Muscle layer of colon (tissue), 2 donors: ENCODE results near the gene FOS.
A peak's percentile ranks its signal among the peaks of the same experiment; 100 is the strongest.
"Not testable (repeated sequence)": the region's sequence is repeated elsewhere in the genome, so short reads cannot be mapped to it uniquely, and the experiment has no call there.

Source experiments
- H3K27ac ChIP-seq: one replicate; pipeline ENCODE4 v1.7.0; 2013; ENCODE audit warnings: low read depth, mild to moderate bottlenecking, low read length, moderate library complexity
- H3K27me3 ChIP-seq, 2 donors: one replicate each; pipeline ENCODE4 v1.7.0; 2013; ENCODE audit warnings: low read length in 2 of 2, mild to moderate bottlenecking in 2 of 2; ENCODE audit not compliant: insufficient read depth in 2 of 2, control insufficient read depth in 1 of 2
- H3K36me3 ChIP-seq: one replicate; pipeline ENCODE4 v1.7.0; 2013; ENCODE audit warnings: mild to moderate bottlenecking, low read length; ENCODE audit not compliant: insufficient read depth
- H3K4me1 ChIP-seq: one replicate; pipeline ENCODE4 v1.7.0; 2013; ENCODE audit warnings: mild to moderate bottlenecking, low read length; ENCODE audit not compliant: insufficient read depth
- H3K4me3 ChIP-seq, 2 donors: one replicate each; pipeline ENCODE4 v1.7.0; 2013; ENCODE audit warnings: low read length in 2 of 2, low read depth in 1 of 2, mild to moderate bottlenecking in 1 of 2, moderate library complexity in 1 of 2
- H3K9ac ChIP-seq: one replicate; pipeline ENCODE4 v1.7.0; 2013; ENCODE audit warnings: low read length
- H3K9me3 ChIP-seq: one replicate; pipeline ENCODE4 v1.7.0; 2013; ENCODE audit warnings: mild to moderate bottlenecking, low read length
- donor health status: abdominal sarcoma.
- donor health status: Adenocarcinoma of cecum.

The FOS gene

DNA sequence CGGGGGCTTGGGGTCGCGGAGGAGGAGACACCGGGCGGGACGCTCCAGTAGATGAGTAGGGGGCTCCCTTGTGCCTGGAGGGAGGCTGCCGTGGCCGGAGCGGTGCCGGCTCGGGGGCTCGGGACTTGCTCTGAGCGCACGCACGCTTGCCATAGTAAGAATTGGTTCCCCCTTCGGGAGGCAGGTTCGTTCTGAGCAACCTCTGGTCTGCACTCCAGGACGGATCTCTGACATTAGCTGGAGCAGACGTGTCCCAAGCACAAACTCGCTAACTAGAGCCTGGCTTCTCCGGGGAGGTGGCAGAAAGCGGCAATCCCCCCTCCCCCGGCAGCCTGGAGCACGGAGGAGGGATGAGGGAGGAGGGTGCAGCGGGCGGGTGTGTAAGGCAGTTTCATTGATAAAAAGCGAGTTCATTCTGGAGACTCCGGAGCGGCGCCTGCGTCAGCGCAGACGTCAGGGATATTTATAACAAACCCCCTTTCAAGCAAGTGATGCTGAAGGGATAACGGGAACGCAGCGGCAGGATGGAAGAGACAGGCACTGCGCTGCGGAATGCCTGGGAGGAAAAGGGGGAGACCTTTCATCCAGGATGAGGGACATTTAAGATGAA, 630 bp downstream of the FOS start:
- Histone ChIP-seq H3K4me1 (peaks cover 29% of the 10 kb centered on the region), H3K27me3 (no peaks in the 10 kb centered on the region), H3K9ac (peak overlapping the region; percentile 94), H3K36me3 (peaks cover 25% of the 10 kb centered on the region), H3K27ac (peak overlapping the region; percentile 99), H3K9me3 (no peaks in the 10 kb centered on the region), H3K4me3 (peak overlapping the region; percentile 70 to 94)

DNA sequence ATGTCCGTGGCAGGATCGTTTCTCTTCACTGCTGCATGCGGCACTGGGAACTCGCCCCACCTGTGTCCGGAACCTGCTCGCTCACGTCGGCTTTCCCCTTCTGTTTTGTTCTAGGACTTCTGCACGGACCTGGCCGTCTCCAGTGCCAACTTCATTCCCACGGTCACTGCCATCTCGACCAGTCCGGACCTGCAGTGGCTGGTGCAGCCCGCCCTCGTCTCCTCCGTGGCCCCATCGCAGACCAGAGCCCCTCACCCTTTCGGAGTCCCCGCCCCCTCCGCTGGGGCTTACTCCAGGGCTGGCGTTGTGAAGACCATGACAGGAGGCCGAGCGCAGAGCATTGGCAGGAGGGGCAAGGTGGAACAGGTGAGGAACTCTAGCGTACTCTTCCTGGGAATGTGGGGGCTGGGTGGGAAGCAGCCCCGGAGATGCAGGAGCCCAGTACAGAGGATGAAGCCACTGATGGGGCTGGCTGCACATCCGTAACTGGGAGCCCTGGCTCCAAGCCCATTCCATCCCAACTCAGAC, 1.2 kb downstream of the FOS start:
- peak overlapping the region; percentile 94 for H3K9ac ChIP-seq
- H3K36me3 ChIP-seq = peaks cover 25% of the 10 kb centered on the region
- no peaks in the 10 kb centered on the region for H3K9me3 ChIP-seq
- no peaks in the 10 kb centered on the region for H3K27me3 ChIP-seq
- H3K27ac ChIP-seq = peak overlapping the region; percentile 99
- peaks cover 29% of the 10 kb centered on the region for H3K4me1 ChIP-seq
- H3K4me3 ChIP-seq = peak overlapping the region; percentile 70 to 94

DNA sequence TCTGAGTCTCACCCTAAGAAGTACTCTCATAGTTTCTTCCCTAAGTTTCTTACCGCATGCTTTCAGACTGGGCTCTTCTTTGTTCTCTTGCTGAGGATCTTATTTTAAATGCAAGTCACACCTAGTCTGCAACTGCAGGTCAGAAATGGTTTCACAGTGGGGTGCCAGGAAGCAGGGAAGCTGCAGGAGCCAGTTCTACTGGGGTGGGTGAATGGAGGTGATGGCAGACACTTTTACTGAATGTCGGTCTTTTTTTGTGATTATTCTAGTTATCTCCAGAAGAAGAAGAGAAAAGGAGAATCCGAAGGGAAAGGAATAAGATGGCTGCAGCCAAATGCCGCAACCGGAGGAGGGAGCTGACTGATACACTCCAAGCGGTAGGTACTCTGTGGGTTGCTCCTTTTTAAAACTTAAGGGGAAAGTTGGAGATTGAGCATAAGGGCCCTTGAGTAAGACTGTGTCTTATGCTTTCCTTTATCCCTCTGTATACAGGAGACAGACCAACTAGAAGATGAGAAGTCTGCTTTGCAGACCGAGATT, 1.7 kb downstream of the FOS start:
- H3K9me3 ChIP-seq = no peaks in the 10 kb centered on the region
- H3K27ac ChIP-seq = peak overlapping the region; percentile 99
- H3K4me3 ChIP-seq = peak overlapping the region; percentile 70 to 94
- H3K36me3 ChIP-seq = peaks cover 25% of the 10 kb centered on the region
- peaks cover 29% of the 10 kb centered on the region for H3K4me1 ChIP-seq
- peak overlapping the region; percentile 94 for H3K9ac ChIP-seq
- no peaks in the 10 kb centered on the region for H3K27me3 ChIP-seq

DNA sequence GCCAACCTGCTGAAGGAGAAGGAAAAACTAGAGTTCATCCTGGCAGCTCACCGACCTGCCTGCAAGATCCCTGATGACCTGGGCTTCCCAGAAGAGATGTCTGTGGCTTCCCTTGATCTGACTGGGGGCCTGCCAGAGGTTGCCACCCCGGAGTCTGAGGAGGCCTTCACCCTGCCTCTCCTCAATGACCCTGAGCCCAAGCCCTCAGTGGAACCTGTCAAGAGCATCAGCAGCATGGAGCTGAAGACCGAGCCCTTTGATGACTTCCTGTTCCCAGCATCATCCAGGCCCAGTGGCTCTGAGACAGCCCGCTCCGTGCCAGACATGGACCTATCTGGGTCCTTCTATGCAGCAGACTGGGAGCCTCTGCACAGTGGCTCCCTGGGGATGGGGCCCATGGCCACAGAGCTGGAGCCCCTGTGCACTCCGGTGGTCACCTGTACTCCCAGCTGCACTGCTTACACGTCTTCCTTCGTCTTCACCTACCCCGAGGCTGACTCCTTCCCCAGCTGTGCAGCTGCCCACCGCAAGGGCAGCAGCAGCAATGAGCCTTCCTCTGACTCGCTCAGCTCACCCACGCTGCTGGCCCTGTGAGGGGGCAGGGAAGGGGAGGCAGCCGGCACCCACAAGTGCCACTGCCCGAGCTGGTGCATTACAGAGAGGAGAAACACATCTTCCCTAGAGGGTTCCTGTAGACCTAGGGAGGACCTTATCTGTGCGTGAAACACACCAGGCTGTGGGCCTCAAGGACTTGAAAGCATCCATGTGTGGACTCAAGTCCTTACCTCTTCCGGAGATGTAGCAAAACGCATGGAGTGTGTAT, 2.4 kb downstream of the FOS start:
- peak overlapping the region; percentile 94 for H3K9ac ChIP-seq
- peak overlapping the region; percentile 70 to 94 for H3K4me3 ChIP-seq

DNA sequence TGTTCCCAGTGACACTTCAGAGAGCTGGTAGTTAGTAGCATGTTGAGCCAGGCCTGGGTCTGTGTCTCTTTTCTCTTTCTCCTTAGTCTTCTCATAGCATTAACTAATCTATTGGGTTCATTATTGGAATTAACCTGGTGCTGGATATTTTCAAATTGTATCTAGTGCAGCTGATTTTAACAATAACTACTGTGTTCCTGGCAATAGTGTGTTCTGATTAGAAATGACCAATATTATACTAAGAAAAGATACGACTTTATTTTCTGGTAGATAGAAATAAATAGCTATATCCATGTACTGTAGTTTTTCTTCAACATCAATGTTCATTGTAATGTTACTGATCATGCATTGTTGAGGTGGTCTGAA, 3.0 kb downstream of the FOS start:
- Histone ChIP-seq H3K4me1 (peaks cover 21% of the 10 kb centered on the region), H3K36me3 (peaks cover 25% of the 10 kb centered on the region), H3K4me3 (peak overlapping the region; percentile 70 to 94), H3K9ac (no peak overlapping the region), H3K27ac (no peak overlapping the region), H3K27me3 (no peaks in the 10 kb centered on the region), H3K9me3 (no peaks in the 10 kb centered on the region)

More for the DNA sequence above, 2.4 kb downstream of the FOS start:
- Histone ChIP-seq H3K27me3 (no peaks in the 10 kb centered on the region), H3K36me3 (peaks cover 25% of the 10 kb centered on the region), H3K9me3 (no peaks in the 10 kb centered on the region), H3K4me1 (peaks cover 27% of the 10 kb centered on the region), H3K27ac (peak overlapping the region; percentile 99)

DNA sequence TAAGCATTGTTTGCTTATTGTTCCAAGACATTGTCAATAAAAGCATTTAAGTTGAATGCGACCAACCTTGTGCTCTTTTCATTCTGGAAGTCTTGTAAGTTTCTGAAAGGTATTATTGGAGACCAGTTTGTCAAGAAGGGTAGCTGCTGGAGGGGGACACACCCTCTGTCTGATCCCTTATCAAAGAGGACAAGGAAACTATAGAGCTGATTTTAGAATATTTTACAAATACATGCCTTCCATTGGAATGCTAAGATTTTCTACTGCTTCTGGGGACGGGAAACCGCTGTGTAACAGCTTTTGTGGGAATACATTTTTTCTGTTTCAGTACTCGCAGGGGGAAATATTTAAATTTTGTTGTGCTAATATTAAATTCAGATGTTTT, 3.5 kb downstream of the FOS start:
- H3K27ac ChIP-seq = no peak overlapping the region
- no peak overlapping the region for H3K9ac ChIP-seq
- peaks cover 20% of the 10 kb centered on the region for H3K4me1 ChIP-seq
- H3K27me3 ChIP-seq = no peaks in the 10 kb centered on the region
- no peaks in the 10 kb centered on the region for H3K9me3 ChIP-seq
- H3K36me3 ChIP-seq = peaks cover 25% of the 10 kb centered on the region
- no peak overlapping the region for H3K4me3 ChIP-seq

DNA sequence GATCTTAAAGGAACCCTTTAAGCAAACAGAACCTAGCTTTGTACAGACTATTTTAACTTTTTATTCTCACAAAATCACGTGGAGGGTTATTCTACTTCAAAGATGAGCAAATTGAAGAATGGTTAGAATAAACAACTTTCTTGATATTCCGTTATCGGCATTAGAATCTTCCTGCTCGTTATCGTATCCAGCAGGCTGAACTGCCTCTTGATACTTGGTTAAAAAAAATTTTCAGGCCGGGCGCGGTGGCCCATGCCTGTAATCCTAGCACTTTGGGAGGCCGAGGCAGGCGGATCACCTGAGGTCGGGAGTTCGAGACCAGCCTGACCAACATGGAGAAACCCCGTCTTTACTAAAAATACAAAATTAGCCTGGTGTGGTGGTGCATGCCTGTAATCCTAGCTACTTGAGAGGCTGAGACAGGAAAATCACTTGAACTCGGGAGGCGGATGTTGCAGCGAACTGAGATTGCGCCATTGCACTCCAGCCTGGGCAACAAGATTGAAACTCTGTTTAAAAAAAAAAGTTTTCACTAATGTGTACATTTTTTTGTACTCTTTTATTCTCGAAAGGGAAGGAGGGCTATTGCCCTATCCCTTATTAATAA, 4.0 kb downstream of the FOS start:
- H3K27ac ChIP-seq, H3K9me3 ChIP-seq, H3K27me3 ChIP-seq, H3K4me3 ChIP-seq, H3K9ac ChIP-seq: not testable (repeated sequence)
- H3K4me1 ChIP-seq = peaks cover 20% of the 10 kb centered on the region
- H3K36me3 ChIP-seq = peaks cover 25% of the 10 kb centered on the region

DNA sequence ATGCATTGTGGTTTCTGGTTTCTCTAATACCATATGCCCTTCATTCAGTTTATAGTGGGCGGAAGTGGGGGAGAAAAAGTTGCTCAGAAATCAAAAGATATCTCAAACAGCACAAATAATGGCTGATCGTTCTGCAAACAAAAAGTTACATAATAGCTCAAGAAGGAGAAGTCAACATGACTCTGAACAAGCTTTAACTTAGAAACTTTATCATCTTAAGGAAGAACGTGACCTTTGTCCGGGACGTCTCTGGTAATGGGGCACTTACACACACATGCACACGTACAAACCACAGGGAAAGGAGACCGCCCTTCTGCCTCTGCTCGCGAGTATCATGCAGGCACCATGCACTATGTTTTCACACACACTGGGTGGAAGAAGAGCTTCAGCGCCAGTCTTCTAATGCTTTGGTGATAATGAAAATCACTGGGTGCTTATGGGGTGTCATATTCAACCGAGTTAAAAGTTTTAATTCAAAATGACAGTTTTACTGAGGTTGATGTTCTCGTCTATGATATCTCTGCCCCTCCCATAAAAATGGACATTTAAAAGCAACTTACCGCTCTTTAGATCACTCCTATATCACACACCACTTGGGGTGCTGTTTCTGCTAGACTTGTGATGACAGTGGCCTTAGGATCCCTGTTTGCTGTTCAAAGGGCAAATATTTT, 4.7 kb downstream of the FOS start:
- Histone ChIP-seq H3K9ac (no peak overlapping the region), H3K4me3 (no peak overlapping the region), H3K36me3 (peaks cover 25% of the 10 kb centered on the region), H3K27ac (no peak overlapping the region), H3K4me1 (peaks cover 20% of the 10 kb centered on the region), H3K27me3 (no peaks in the 10 kb centered on the region), H3K9me3 (no peaks in the 10 kb centered on the region)

DNA sequence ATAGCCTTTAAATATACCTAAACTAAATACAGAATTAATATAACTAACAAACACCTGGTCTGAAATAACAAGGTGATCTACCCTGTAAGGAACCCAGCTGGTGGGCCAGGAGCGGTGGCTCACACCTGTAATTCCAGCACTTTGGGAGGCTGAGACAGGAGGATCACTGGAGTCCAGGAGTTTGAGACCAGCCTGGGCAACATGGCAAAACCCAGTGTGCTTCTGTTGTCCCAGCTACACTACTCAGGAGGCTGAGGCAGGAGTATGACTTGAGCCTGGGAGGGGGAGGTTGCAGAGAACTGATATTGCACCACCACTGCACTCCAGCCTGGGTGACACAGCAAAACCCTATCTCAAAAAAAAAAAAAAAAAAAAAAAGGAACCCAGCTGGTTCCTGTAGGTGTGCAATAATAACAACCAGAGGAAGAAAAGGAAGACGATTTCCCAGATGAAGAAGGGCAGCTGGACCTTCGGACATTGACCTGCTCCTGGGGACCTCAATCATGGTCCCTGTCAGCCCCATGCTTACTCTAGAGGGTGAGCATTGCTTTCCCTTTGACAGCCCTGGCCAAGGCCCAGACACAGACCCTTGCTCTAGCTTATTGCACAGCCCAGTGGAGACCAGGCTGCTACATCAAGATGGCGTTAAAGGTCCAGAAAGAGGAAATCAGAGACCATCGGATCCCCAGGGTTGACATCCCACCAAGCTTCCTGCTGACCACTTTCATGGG, 5.4 kb downstream of the FOS start:
- Histone ChIP-seq H3K27me3 (no peaks in the 10 kb centered on the region), H3K27ac (no peak overlapping the region), H3K9ac (no peak overlapping the region), H3K4me3 (no peak overlapping the region), H3K9me3 (no peaks in the 10 kb centered on the region), H3K36me3 (peaks cover 25% of the 10 kb centered on the region), H3K4me1 (peaks cover 20% of the 10 kb centered on the region)

DNA sequence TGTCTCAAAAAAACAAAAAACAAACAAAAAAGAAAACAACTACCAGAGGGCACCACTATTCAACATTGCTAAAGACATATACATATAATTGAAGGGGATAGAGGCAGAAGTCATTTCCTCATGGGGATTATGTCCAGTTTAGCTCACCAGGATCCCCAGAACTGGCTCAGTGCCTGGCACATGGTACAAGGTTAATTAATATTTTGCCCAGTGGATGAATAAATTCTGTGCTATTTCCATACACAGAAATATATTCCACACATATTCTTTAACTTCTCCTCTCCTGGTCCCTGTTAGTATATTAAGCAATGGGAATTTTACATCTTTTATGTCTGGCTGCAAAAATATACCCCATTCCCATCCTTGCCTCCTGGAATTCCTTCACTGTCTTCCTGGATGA, 6.7 kb downstream of the FOS start:
- H3K9ac ChIP-seq = no peak overlapping the region
- no peaks in the 10 kb centered on the region for H3K27me3 ChIP-seq
- H3K9me3 ChIP-seq = no peaks in the 10 kb centered on the region
- no peak overlapping the region for H3K27ac ChIP-seq
- peaks cover 15% of the 10 kb centered on the region for H3K36me3 ChIP-seq
- H3K4me3 ChIP-seq = no peak overlapping the region
- H3K4me1 ChIP-seq = peaks cover 11% of the 10 kb centered on the region
